CD4-positive, alpha-beta T cell treated with Interleukin-10 for 1 hour (primary cell): ENCODE data around the gene CATSPER3.
A peak's percentile ranks its signal among the peaks of the same experiment; 100 is the strongest.

Experiments used
- DNase-seq: peaks from one replicate; pipeline ENCODE4 v3.0.0-alpha.2; 2020

The CATSPER3 gene

GRCh38 chr5:135030956-135031812 lies 63.5 kb downstream of the CATSPER3 start:
- no peak for DNase-seq

- DNase-seq, result no peak
Observed at GRCh38 chr5:135031813-135032694, 64.3 kb downstream of the CATSPER3 start.

- no peak for DNase-seq
Observed at GRCh38 chr5:135032695-135032998, 64.9 kb downstream of the CATSPER3 start.

GRCh38 chr5:135032999-135033861 lies 65.5 kb downstream of the CATSPER3 start:
- DNase-seq, result no peak

GRCh38 chr5:135033901-135034235 lies 66.2 kb downstream of the CATSPER3 start, which contains the start of gene PITX1:
Gene PITX1, minus strand, starts transcription at chr5:135034228. Its CDS starts 347 bp downstream, at chr5:135033881.
- DNase-seq, result no peak

GRCh38 chr5:135034236-135034962 lies 66.7 kb downstream of the CATSPER3 start:
- DNase-seq, result peak; percentile 10

GRCh38 chr5:135034963-135035677 lies 67.4 kb downstream of the CATSPER3 start:
- no peak for DNase-seq

GRCh38 chr5:135035678-135036030 lies 67.9 kb downstream of the CATSPER3 start:
- no peak for DNase-seq

GRCh38 chr5:135036405-135036804 lies 68.7 kb downstream of the CATSPER3 start:
- DNase-seq, result no peak

- DNase-seq, result no peak
Observed at GRCh38 chr5:135037519-135038204, 70.0 kb downstream of the CATSPER3 start.

- DNase-seq, result no peak
Observed at GRCh38 chr5:135038205-135038812, 70.6 kb downstream of the CATSPER3 start.

- no peak for DNase-seq
Observed at GRCh38 chr5:135038813-135039270, 71.1 kb downstream of the CATSPER3 start.

- no peak for DNase-seq
Observed at GRCh38 chr5:135039271-135040033, 71.7 kb downstream of the CATSPER3 start.

GRCh38 chr5:135040034-135040332 lies 72.3 kb downstream of the CATSPER3 start:
- DNase-seq, result no peak

- no peak for DNase-seq
Observed at GRCh38 chr5:135040333-135041144, 72.8 kb downstream of the CATSPER3 start.

- DNase-seq, result no peak
Observed at GRCh38 chr5:135041145-135041587, 73.5 kb downstream of the CATSPER3 start.

- no peak for DNase-seq
Observed at GRCh38 chr5:135041726-135042125, 74.0 kb downstream of the CATSPER3 start.

GRCh38 chr5:135042595-135042994 lies 74.9 kb downstream of the CATSPER3 start:
- no peak for DNase-seq

GRCh38 chr5:135045488-135045887 lies 77.8 kb downstream of the CATSPER3 start:
- no peak for DNase-seq
